Middle frontal gyrus (tissue), 1 donor: ENCODE measurements around the gene ENDOU.

Source experiments
- DNase-seq: peaks from one replicate; pipeline ENCODE4 v3.0.0-alpha.2; 2015; ENCODE audit warnings: low spot score; ENCODE audit errors: extremely low spot score

The ENDOU gene, protein sequence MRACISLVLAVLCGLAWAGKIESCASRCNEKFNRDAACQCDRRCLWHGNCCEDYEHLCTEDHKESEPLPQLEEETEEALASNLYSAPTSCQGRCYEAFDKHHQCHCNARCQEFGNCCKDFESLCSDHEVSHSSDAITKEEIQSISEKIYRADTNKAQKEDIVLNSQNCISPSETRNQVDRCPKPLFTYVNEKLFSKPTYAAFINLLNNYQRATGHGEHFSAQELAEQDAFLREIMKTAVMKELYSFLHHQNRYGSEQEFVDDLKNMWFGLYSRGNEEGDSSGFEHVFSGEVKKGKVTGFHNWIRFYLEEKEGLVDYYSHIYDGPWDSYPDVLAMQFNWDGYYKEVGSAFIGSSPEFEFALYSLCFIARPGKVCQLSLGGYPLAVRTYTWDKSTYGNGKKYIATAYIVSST

DNA sequence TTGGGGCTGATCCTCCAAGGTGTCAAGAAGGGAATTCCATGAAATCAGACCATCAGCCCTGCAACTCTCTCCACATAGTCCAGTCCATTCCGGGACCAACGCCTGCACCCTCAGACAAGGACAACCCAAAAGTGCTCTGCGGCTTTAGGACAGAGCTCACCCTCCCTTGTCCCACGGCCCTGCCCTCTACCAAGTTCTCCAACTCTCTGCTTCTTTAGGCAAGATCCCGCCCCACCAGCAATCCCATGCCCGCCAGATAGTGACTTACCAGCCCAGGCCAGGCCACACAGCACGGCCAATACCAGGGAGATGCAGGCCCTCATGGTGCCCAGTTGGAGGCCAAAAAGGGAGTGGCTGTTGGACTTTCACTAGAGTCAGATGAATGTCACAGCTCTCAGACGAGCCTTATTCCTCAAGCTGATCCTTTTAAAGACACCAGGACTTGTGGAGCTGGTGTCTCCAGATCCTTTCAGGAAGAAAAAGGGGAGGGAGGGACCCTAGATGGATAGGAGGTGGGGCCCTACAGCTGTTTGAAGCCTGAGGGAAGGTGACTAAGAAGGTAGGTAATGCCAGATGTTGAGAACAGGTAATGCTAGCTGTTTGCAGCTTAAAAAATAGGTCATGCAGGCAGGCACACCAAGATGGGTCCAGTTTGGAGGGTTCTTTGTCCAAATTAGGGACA lies at the start of gene ENDOU:
ENDOU (minus strand) TSS at position 400 of the 682 bp plus-strand sequence; CDS start at position 323, 77 bp downstream.
- no peak for DNase-seq

DNA sequence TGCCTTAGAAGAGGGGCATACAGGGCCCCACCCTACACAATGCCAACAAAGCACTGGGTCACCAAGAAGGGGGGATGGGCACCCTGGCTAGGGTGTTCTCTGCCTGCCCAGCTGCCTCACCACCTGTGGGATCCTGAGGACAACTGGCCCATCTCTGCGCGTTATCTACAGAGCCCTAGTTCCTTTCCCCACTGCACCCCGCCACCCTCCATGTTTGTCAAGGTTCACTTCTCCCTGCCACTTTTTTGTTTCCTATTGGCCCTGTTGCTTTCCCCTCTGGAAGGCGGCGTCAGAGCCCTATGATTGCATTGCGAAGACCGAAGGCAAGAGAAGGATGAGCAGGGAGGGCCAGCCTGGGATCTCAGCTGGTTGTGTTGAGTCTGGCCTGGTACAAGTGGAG lies 49.4 kb upstream of the ENDOU start:
- no peak for DNase-seq

DNA sequence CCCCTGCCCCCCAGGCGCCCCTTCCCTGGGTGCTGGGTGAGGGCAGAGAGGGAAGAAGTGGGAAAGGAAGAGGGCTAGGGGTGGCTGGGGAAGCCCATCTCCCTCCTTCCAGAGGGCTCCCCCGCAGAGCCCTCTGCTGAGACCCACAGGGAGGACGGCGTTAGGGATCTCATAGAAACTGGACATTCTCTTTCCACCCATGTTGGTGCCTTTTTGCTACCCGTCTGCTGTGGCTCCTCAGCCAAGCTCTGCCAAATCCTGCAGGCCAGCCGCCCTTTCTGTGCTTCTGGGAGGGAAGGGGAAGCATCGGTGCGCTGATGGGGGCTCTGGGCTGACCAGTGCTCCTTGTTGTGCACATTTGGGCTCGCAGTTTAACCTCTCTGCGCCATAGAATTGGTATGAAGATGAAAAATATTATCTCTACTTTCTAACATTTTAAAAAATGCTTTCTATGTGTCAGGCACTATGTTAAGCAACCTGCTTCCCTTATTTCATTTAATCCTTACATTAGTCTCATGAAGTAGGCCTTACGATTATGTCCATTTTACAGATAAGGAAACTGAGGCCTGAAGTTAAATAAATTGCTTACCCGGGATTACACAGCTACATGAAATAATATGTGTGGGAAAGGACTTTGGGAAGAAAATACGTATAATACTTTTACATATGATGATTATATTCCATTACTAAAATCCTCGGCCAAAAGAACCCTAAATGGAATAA lies 48.7 kb upstream of the ENDOU start:
- DNase-seq = no peak

DNA sequence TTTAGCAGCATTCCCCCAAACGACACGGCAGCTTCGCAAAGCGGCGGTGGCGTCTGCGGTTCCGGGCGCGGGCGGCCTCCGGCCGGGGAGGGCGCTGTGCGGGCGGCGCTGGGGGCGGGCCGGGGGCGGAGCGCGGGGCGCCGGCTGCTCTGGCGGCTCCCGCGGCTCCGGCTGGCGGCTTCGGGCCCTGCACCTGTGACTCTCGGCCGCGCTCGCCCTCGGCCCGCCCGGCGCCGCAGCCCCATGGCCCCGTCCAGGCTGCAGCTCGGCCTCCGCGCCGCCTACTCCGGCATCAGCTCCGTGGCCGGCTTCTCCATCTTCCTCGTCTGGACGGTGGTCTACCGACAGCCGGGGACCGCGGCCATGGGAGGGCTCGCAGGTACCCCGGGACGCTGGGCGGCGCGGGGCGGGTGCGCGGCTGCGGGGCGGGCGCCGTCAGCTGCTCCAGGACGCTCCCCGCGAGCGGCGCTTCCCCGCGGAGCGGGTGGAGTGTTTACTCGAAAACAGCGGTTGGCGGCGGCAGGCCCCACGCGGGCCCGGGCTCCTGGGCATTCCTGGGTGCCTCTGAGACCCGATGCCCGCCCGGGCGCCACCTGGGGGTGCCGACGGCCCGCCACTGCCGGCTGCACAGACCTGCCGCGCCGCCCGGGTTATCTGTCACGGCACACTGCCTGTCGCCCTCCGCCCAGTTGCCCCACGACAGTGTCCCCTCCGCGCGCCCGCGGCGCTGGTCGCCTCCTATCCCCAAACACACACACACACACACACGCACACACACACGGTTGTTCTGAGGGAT lies 48.0 kb upstream of the ENDOU start, which contains the start of gene SLC48A1:
SLC48A1 (plus strand) TSS at position 177 of the 796 bp plus-strand sequence; CDS start at position 244, 67 bp downstream.
- DNase-seq = peak; percentile 60

DNA sequence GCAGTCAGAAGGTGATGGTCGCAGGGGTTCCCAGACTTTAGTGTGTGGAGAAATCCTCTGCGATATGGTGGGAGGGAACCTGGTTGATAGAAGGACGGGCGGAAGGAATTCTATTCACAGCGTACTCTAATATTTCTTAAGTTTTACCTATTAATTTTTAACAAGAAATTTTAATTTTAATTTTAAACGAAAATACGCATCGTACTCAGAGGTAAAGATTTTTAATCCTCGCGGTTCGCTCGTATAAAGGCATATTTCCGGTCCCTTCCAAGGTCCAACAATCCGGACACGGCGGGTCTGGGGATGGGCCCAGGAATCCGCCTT lies 47.4 kb upstream of the ENDOU start:
- DNase-seq = no peak

DNA sequence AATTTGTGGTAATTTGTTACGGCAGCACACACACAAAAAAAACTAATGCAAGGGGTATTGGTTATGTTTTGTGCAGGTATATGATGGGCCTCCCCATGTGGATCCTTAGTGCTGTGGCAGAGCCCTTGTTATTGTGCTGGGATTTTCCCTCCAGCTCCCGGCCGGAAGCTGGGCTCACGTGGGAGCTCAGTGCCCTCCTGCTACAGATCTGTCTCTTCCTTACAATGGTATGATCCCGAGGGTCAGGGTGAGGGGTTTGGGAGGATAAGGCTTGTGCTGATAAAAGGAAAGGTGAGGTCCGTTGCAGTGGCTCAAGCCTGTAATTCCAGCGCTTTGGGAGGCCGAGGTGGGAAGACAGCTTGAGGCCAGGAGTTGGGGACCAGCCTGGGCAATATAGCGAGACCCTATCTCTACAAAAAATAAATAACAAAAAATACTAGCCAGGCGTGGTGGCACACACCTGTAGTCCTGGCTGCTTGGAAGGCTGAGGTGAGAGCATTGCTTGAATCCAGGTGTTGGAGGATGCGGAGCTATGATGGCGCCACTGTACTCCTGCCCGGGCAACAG lies 46.9 kb upstream of the ENDOU start:
- no peak for DNase-seq

GRCh38 chr12:47771304-47771703 lies 46.0 kb upstream of the ENDOU start:
- no peak for DNase-seq

- no peak for DNase-seq
Observed at GRCh38 chr12:47770086-47770726, 44.9 kb upstream of the ENDOU start.

DNA sequence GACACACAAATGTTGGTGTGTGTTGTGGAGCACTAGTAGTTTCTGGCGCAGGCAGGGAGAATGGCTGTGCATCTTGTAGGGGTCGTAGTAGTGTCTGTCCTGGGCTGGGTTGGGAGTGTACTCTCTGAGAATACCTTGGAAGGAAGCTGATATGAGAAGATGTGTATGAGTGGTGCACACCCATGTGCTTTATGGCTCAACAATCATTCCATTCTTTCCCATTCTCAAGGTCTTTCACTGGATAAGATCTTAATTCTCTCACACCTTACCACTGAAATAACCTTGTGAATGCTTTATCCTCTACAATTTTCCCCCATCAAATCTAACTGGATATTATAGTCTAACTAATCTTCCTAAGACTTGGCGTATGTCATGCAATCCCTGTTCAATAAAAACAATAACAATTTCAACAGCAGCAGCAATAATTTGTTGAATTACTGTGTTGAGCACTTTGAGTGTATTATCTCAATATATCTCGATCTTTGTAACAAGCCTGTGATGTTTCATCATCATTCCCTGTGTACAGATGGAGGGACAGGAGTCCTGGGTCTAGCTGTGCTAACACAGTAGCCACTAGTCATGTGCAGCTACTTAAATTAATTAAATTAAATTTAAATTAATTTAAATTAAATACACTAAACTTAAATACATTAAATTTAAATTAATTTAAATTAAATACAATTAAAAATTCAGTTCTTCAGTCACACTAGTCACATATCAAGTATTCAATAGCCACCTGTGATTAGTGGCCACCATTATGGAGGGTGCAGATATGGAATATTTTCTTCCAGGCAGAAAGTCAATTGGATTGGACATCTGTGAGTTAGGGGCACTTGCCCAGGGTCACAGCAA lies 44.2 kb upstream of the ENDOU start:
- no peak for DNase-seq

GRCh38 chr12:47768323-47768811 lies 43.1 kb upstream of the ENDOU start:
- no peak for DNase-seq

DNA sequence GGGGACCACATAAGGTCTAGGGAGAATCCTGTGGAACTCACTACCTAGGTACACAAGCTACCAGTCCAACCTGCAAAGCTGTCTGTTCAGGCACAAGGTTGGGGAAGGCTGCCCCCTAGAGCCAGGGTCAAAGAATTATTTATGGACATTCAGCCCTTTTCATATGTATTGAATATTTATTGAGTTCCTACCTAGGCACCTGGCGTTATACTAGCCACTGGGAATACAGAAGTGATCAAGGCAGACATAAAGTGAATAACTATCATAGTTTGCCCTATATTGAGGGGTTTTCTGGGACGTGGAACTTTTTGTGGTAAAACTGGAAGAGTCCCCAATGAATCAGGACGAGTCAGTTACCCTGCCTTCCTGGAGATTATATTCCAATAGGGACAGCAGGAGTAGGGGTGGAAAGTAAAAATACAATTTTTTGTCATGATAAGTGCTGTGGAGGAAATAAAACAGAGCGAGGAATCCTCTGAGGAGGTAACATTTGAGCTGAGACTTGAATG lies 42.0 kb upstream of the ENDOU start:
- DNase-seq = no peak

- DNase-seq = no peak
Observed at GRCh38 chr12:47766502-47767215, 41.4 kb upstream of the ENDOU start.

DNA sequence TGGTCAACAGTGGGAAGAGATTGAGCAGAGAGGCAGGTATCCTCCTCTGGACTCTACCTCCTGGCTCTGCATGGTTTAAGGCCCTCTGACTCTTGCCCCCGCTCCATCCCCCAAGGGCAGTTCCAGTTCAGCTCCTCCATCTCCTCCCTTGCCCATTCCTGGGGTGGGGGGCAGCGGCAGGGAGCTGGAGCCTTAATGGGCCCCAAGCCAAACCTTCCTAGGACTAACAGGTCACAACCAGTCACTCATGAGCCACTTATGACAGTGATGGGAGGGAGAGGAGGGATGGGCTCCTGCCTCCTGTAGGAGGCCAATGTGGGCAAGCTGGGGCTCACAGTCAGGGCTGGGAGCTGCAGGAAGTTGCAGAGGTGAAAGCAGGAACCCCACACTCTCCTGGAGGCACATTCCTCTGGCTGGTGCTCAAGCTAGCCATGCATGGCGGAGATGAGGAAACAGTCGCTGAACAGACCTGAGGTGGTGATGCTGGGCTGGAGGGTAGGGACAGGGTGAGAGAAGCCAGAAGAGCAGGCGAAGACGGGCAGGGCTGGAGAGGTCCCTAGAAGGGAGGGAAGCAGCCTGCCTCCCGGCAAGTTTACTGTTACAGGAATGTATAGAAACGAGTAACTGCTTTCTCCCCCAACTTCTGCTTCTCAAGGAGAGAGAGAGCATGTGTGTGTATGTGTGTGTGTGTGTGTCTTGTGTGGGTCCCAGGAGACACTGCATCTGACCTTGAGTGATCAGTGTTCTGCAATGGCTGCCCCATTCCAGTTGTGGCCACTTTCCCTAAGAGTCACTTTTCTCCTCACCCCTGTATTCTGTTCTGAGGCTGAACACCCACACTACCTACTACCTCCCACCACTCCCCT lies 38.4 kb upstream of the ENDOU start:
- DNase-seq = no peak

DNA sequence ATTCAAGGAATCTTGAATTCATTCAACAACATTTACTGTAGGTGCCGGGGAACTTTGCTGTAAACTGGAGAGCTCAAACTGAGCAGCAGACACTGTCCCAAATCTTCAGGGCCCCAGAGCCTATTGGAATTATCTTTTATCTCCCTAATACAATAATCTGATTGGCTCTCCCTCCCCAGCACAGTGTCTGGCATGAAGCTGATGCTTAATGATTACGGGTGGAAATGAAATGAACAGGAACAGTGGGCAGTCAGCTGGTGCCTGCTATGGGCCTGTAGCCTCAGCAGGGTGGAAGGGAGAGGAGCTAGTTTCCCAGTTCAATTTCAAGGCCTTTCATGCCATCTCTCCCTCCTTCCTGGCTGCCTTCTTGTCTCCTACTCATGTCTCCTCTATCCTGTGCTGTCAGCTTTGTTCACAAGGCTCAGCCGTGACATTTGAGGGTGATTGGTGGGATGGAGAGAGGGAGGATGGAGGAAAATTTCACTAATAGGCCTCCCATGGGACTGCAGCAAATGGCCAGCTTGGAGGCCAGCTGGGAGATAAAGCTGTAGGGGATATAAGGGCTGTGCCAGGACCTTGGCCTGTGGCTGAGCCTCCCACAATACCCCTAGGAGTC lies 37.7 kb upstream of the ENDOU start:
- no peak for DNase-seq

- peak; percentile 65 for DNase-seq
Observed at GRCh38 chr12:47758834-47759690, 33.8 kb upstream of the ENDOU start, which contains the start of gene RAPGEF3. Gene RAPGEF3 (minus strand): TSS chr12:47758880. CDS start chr12:47758556, 324 bp downstream.

- DNase-seq = no peak
Observed at GRCh38 chr12:47758584-47758833, 33.2 kb upstream of the ENDOU start.
